ENCODE measurements around the gene AQP7. TPM values are rescaled to one million over a fixed set of nuclear protein-coding genes. Genes with fewer than 3 reads are reported as not detected.
A peak's percentile ranks its signal among the peaks of the same experiment; 100 is the strongest.
"Not testable (repeated sequence)": the region's sequence is repeated elsewhere in the genome, so short reads cannot be mapped to it uniquely, and the experiment has no call there.

Gene AQP7
- total and polyA plus RNA-seq, 10 donors = 0.26 to 3.2 (median 1.7) TPM

DNA sequence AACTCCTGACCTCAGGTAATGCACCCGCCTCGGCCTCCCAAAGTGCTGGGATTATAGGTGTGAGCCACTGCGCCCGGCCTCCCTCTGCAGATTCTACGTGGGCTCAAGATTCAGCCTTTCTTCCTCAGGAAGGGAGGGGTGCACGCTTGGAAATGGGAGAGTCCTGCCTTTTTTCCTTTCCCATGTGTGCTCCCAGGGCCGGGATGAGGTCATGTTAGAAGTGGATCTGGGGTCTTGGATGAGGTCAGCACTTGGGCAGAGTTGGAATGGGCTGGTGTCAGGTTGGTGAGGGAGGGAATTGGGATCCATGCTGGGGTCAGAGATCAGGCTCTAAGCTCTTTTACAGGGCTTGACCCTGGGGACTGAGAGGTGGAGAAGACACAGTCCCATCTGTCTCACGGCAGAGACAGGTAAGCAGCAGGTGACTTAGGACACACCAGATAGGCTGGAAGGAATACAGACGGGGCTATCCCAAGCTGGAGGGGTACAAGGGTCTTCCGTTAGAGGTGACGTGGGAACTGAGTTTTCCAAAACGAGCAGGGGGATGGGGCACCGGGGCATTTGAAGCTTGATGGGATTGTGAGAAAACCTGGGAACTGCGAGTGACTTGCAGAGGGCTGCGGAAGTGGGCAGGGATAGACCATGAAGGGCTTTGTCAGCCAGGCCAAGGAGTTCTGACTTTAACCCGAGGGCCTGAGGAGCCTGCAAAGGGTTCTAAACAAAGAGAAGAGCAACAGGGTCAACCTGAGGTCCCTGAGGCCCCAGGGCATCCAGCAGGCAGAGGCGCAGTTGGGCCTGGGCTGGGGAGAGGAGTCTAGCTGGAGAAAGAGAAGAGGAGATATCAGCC, 1.8 kb upstream of the AQP7 start:
- no peak for DNase-seq
- H3K27ac ChIP-seq = peak overlapping the region in 6 of 8 donors; percentile 25 to 70 (median 44)
- H3K36me3 ChIP-seq = no peaks in the 10 kb centered on the region
- intact Hi-C loops (cut with DNase I; ENCODE audit: low total_unique reads) = no loop called here
- H3K4me3 ChIP-seq = no peak overlapping the region
- H3K9me3 ChIP-seq = no peaks in the 10 kb centered on the region
- TF ChIP-seq CTCF (IDR thresholded peaks at IDR 0.05 in 8 of 11, conservative IDR thresholded peaks at IDR 0.05 in 3 of 11) (no peak), POLR2AphosphoS5 (IDR thresholded peaks at IDR 0.05) (no peak), POLR2A (IDR thresholded peaks at IDR 0.05) (no peak)
- H3K27me3 ChIP-seq (replicated peaks in 1 of 7) = no peaks in the 10 kb centered on the region
- WGBS, 5 donors = 68 to 88% (median 77%) methylated on average over 17 of the region's 17 CpGs
- peaks cover 0 to 34% (median 16%) of the 10 kb centered on the region in 6 donors for H3K4me1 ChIP-seq

DNA sequence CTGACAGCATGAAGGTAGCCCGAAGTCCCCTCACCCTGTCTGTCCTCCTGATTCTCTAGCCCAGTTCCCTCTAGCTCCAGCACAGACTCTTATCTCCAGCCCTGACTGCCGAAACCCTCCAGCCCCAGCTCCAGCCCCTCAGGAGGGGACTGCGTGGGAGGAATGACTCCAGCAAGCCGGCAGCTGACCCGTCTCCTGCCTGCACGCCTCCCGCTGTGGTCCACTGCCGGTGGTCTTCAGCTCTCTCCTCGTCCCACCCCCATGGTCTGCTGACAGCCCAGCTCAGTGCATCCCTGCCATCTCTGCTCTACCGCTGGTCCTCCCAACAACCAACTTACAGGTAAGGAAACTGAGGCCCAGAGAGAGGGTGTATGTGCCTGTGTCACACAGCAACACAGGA, 559 bp downstream of the AQP7 start:
- peaks cover 0 to 34% (median 16%) of the 10 kb centered on the region in 6 donors for H3K4me1 ChIP-seq
- H3K4me3 ChIP-seq; DNase-seq; intact Hi-C loops (cut with DNase I; ENCODE audit: low total_unique reads); H3K36me3 ChIP-seq; H3K27me3 ChIP-seq (replicated peaks in 1 of 7); H3K9me3 ChIP-seq: not testable (repeated sequence)
- 78 to 94% (median 80%) methylated on average over 9 to 10 of the region's 10 CpGs for WGBS, 5 donors
- H3K27ac ChIP-seq = peak overlapping the region in 4 of 8 donors; percentile 15 to 70 (median 42)

DNA sequence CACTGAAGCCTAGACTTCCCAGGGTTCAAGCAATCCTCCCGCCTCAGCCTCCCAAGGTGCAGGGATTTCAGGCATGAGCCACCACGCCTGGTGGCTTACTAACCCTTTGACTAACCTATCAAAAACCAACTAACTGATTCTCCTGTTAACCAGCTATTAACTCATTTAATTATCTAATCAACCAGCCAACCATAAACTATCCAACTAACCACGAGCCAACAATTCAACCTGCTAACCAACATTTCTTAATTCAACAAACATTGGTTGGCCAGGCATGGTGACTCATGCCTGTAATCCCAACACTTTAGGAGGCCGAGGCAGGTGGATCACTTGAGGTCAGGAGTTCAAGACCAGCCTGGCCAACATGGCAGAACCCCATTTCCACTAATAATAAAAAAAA, 3.3 kb downstream of the AQP7 start:
- H3K36me3 ChIP-seq; H3K9me3 ChIP-seq; H3K27me3 ChIP-seq (replicated peaks in 1 of 7); DNase-seq; H3K27ac ChIP-seq; intact Hi-C loops (cut with DNase I; ENCODE audit: low total_unique reads); H3K4me3 ChIP-seq: not testable (repeated sequence)
- WGBS, 5 donors = 80 to 94% (median 86%) methylated on average over 4 of the region's 4 CpGs
- H3K4me1 ChIP-seq = peaks cover 0 to 22% (median 13%) of the 10 kb centered on the region in 6 donors

DNA sequence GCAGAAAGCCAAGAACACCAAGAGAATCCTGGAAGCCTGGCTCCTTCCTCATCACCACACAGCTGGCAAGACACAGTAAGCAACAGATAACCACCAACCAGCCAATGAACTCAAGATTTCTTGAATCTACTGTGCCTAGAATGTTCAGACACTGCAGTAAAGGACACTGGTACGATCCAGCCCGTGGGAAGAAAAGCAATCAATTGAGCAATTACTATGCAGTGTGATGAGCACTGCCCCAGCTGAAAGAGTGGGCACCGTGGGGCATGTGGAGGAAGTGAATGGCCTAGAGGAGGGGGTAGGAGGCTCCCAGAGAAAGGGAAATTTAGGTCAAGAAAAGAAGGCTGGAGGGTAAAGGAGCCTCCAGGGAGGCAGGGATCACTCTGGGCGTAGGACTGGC, 4.6 kb downstream of the AQP7 start:
- intact Hi-C loops (cut with DNase I; ENCODE audit: low total_unique reads); H3K36me3 ChIP-seq; H3K27ac ChIP-seq; H3K27me3 ChIP-seq (replicated peaks in 1 of 7); DNase-seq; H3K9me3 ChIP-seq; H3K4me3 ChIP-seq: not testable (repeated sequence)
- H3K4me1 ChIP-seq = peaks cover 0 to 17% (median 5%) of the 10 kb centered on the region in 6 donors
- 44 to 79% (median 66%) methylated on average over 2 to 3 of the region's 4 CpGs for WGBS, 5 donors

DNA sequence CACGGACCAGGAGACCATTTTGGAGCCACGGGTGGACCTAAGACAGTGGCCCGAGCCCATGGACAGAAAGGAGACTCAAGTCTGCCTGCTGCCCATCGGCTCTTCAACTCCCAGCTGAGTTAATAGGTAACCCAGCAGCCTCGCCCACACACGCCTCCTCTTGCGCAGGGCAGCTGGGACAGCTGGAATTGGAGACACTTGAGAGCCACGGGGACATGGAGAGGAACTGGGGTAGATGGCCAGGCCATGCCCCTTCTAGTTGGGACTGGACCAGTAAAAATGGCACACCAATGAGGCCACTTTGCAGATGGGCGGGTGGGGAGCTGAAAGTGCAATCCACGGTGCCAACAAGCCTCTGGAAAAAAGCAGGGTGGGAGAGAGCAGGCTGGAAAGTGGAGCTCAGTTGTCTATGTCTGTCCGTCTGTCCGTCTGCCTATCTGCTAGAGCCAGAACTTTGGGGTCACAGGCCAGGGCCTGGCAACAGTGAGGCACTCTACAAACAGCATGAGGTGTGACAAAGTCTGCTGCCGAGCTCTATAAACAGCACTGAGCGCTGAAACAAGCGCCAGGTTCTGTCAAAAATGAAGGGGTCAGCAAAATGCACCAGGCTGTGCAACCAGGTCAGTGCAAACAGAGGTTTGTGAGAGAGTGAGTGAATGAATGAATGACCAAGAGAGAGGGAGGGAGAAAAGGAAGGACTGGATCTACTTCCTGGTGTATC, 7.0 kb downstream of the AQP7 start:
- WGBS, 5 donors = 76 to 93% (median 86%) methylated on average over 15 of the region's 15 CpGs
- H3K9me3 ChIP-seq; H3K36me3 ChIP-seq; DNase-seq; H3K27ac ChIP-seq; H3K4me3 ChIP-seq; intact Hi-C loops (cut with DNase I; ENCODE audit: low total_unique reads); H3K27me3 ChIP-seq (replicated peaks in 1 of 7): not testable (repeated sequence)
- peaks cover 0 to 18% (median 0%) of the 10 kb centered on the region in 6 donors for H3K4me1 ChIP-seq

DNA sequence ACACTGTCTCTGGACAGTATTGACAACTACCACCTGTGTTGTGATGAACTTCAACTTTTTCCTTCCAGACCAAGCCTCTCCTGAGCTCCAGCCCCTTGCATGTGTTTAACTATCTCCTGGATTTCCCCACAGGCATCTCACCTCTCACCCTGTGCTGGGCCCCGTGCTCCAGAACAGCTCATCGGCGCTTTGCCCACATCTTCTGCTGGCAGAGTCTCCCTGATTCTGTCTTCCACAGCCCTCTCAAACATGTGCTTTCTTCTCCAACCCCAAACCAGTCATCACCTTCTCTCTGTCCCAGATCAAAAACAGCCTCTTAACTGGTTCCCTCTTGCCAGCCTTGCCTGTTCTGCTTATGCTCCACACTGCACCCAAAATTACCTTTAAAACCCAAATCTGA, 8.4 kb downstream of the AQP7 start:
- peaks cover 0 to 19% (median 0%) of the 10 kb centered on the region in 6 donors for H3K4me1 ChIP-seq
- DNase-seq; H3K27me3 ChIP-seq (replicated peaks in 1 of 7); H3K4me3 ChIP-seq; H3K36me3 ChIP-seq; intact Hi-C loops (cut with DNase I; ENCODE audit: low total_unique reads); H3K27ac ChIP-seq; H3K9me3 ChIP-seq: not testable (repeated sequence)
- WGBS, 5 donors = 77 to 97% (median 91%) methylated on average over 3 of the region's 3 CpGs
